ENCODE measurements around the gene MYL12B. TPM values are rescaled to one million over a fixed set of nuclear protein-coding genes. Genes with fewer than 3 reads are reported as not detected.

The MYL12B gene
- polyA plus RNA-seq, 4 donors = 483 to 708 (median 554) TPM

DNA sequence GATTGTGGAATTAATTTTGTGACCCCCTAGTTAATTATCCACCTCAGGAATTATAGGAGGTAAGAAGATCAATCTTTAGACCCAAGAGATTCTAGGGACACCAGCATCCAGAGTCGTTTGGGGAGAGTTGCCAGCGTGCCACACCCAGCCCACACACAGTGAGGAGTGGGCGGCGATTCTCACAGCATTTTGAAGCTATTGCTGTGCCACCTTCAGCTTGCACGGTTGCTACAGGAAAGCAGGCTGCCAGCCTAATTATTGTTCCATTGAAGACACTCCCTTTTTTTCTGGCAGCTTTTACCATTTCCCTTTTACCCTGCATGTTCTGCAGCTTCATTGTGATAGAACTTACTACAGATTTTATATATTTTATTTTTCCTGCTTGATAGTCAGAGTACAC is 27.5 kb upstream of the MYL12B start:
- no peak for DNase-seq (ENCODE audit: low read depth in 4 of 4, low spot score in 2 of 4)

DNA sequence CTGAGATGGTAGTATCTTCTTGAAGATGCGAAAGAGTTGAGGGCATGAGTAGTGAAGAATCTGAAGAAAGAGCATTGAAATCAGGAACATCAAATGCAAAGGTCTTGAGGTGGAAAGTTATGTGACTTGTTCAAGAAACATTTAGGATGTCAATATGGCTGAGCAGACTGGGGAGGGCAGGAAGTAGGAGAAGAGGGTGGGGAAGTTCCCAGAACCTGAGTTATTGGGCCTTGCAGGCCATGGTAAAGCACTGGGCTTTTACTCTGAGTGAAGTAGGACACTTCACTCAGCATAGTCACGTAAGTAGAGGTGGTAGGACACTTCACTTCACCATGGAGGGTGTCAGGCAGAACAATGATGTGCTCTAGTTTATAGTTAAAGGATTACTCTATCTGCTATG is 26.1 kb upstream of the MYL12B start:
- DNase-seq (ENCODE audit: low read depth in 4 of 4, low spot score in 2 of 4) = no peak

DNA sequence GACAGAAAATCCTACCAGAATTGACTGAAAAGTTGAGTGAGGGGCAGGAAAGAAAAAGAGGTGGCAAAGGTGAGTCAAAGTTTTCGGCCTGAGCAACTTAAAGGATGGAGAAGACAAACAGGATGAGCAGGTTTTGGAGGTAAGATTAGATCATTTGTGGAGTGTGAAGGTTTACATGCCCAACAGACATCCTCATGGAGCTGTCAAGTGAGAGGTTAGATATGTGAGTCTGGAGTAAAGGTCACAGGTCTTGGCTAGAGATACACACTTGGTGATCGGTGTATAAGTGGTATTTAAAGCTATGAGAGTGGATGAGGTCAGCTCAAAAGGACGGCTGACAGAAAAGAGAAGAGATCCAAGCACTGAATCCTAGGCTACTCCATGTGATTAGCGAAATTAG is 25.5 kb upstream of the MYL12B start:
- no peak for DNase-seq (ENCODE audit: low read depth in 4 of 4, low spot score in 2 of 4)

DNA sequence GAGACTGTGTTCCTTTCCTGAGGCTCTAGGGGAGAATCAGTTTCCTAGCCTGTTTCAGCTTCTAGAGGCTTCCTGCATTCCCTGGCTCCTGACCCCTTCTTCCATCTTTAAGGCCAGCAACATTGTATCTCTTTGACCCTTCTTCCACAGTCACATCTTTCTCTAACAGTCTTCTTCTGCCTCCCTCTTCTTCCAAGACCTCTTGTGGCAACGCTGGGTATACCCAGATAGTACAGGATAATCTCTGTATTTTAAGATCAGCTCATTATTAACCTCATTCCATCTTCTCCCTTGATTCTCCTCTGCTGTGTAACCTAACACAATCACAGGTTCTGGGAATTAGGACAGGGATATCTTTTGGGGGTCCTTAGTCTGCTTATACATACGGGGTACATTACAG is 23.2 kb upstream of the MYL12B start:
- DNase-seq (ENCODE audit: low read depth in 4 of 4, low spot score in 2 of 4) = no peak

DNA sequence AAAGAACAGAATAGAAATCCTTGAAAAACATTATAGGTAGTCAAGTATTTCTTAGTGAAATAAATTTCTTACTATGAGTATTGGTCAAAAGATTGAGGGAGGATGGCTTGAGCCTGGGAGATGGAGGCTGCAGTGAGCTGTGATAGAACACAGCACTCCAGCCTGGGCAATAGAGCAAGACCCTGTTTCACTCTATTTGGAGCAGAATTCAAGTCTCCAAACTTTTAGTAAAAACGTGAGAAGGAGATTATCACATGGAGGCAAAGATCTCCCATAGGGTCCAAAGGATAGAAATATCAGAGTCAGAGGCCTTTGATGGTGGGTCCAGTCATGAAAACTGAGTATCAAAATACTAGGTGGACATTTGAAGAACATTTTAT is 16.8 kb upstream of the MYL12B start:
- DNase-seq (ENCODE audit: low read depth in 4 of 4, low spot score in 2 of 4) = no peak

DNA sequence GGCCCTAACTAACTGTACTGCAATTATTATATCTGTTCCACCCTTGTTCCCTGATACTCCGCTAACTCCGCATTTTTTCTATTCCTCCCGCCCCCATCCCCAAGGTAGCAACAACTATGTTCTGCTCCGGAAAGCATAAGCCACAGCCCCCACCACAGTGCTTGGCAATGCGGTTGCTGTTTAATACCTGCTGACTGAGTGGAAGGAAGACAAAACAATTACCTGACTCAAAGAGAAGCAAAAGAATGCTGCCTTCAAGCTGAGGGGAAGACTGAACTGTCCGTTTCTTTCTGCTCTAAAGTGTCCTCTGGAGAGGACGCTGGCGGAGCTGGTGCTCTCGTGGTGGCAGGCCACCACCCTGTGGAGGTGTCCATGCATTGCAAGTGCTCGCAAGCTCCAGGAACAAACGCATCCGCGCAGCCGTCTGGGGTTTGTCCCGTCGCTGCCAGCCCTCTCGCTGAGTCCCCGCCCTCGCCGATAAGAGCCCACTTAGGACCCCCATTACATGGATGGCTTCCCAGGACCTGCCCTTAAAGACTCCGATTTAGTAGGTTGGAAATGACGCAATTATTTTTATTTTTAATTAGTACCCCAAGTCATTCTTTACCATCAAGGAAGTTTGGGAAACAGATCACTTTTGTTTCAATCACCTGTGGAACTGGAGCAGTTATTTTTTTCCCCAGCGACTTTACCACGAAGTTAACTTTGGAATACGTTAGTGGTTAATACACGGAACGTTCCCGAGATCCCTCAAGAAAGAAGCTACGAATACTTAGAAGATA is 15.9 kb upstream of the MYL12B start:
- DNase-seq (ENCODE audit: low read depth in 4 of 4, low spot score in 2 of 4) = peak in 3 of 4 donors; percentile 68 to 85 (median 69)

DNA sequence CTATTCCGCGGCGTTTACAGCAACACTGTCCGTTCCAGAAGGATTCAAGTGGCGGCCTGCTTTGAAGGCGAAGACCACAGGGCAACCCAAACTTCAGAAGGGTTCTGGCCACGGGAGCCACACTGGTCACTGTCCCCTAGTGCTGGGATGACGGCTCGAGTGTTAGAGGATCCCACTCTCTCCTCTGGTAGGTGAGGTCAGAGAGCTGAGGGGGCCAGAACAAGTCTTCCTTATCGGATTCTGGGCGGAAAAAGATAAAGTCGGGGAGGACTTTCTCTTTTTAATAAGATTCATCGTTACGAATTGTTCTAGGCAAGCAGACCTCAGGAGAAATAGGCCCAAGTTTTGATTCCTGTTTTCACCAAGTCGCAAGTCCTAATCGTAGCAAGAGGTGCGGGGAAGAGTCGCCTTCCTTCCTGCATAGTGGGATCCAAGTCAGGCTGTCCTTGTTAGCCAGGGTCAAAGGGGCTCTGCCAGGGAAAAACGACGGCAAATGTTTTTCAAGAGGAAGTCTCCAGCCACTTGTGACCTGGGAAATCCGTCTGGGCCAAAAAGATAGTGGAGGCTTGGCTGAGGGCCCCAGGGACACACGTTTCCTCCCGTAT is 15.2 kb upstream of the MYL12B start:
- DNase-seq (ENCODE audit: low read depth in 4 of 4, low spot score in 2 of 4) = peak in 1 of 4 donors; percentile 11

DNA sequence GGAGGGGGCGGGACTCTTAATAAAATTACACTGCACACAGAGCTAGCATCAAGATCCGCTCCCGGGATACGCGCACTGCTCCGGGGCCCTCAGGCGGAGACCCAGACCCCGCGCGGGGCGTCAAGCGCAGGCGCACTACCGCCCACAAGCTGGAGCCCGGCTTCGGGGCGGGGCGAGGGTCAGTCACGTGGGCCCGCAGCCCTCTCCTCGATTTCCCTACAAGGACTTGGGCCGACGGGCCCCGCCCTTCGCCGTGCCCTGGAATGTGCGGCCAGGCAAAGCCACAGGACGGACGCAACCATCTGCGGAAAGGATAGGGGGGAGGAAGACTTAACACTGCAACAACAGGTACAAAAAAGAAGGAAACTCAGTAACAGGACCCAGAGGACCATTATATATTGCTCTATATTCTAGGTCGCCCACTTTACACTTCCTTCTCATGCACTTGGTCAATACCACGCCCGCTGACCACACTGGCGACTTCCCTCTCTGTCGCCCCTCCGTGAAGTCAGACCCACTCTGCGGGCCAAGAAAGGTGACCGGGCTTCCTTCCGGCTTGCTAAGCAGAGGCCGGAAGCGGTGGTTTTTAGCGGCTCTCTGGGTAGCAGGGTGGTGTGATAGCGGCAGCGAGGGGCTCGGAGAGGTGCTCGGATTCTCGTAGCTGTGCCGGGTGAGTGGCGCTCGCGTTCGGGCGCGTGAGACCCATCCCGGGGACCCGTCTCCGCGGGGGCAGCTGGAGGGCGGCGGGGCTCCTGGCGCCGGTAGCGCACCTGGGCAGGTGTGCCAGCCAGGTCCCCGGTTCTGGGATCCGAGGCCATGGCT is 14.5 kb upstream of the MYL12B start, which contains the start of gene MYL12A:
Gene MYL12A, plus strand, starts transcription at position 562 of the 822 bp plus-strand sequence. CDS start 5,447 bp downstream, outside the sequence.
- DNase-seq (ENCODE audit: low read depth in 4 of 4, low spot score in 2 of 4) = peak; percentile 95 to 99 (median 98)

DNA sequence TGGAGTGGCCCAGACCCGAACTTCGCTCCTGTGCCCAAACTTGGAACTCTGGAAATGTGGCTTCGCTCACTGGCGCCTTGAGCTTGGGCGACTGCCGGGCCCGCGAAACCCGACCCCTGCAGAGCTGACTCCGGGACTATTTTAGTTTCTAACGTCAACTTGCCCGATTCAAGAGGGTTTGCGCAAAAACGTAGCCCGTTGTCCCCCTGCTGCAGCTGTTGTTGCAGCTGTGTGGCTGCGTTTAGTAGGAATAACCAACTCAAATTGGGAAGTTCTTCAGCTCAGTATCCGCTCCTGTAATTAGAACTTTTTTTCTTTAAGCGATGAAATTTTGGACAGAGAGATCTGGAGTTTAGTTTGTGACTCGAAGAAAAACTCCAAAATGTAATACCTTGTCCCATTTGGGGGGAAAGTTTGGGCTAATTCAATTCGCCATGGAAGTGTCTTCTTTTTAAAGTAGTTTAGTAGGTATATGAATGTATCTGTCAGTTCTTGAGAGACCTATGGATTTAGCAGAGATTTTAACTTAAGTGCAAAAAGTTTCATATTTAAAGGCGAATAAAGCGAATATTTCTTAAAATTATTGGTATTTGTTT is 13.8 kb upstream of the MYL12B start:
- peak in 2 of 4 donors; percentile 39 to 61 for DNase-seq (ENCODE audit: low read depth in 4 of 4, low spot score in 2 of 4)

DNA sequence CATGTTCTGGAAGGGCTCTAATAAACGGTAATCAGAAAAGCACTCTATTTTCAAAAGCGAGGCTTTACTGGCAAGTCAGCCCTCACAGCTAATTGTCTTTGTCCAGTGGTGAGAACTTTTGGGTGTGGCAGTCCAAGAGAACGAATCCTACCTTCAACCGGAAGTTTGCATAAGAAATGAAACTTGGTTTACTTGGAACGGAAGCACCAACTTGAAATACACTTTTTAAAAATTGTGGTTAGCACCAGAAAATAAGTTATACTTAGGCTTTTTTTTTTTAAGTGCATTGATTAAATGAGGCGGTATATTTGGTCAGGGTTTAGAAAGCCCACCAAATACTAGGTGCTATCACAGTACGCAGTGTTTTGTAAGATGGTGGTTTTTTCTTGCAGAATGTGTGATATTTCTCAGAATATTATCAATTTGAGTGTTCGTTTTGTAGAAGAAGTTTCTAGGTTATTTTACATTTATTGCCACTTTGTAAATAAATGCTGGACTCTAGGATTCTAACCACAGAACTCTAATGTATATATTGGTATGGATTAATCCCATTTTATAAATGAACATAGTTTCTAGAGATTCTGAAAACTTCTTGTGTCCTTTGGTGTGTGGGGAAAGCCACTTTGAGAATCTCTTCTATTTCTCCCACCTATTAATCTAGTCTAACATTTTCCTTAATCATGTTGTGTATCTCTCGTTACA is 13.1 kb upstream of the MYL12B start:
- peak in 2 of 4 donors; percentile 34 to 40 for DNase-seq (ENCODE audit: low read depth in 4 of 4, low spot score in 2 of 4)

DNA sequence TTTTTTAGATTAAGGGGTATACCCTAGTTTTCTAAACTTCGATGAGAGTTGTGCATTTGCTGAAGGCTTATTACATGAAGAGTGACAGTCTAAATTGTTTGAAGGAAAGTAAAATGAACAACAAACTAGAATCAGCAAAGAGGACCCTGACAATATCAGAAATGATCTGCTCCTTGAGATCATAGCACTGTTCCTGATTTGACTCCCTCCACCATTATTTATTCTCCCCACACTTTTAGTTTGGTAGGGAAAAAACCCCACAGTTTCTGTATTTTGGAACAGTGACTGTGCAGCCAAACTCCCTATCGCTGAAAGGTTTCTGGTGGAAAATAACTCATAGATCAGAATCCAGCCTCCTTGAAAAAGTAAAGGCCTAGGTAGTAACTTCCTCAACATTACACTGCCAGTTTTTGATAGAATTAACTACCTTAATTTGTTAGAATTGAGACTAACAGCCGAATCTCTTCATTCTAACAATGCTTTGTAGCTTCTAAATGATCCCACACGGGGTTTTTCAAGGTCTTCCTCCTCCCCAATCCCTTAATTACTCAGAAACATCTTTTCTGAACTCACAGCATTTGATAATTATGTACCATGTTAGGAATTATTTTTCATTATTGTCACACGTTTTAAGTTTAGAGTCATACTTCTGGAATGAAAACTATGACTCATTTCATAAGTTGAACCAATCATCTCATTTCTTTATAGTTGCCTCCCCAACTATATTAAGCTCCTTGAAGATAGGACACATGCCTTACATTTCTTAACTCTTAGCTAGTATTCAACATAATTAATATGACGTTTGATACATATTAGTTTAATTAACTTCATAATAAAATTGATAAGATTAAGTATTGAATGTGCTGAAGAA is 11.5 kb upstream of the MYL12B start:
- no peak for DNase-seq (ENCODE audit: low read depth in 4 of 4, low spot score in 2 of 4)

DNA sequence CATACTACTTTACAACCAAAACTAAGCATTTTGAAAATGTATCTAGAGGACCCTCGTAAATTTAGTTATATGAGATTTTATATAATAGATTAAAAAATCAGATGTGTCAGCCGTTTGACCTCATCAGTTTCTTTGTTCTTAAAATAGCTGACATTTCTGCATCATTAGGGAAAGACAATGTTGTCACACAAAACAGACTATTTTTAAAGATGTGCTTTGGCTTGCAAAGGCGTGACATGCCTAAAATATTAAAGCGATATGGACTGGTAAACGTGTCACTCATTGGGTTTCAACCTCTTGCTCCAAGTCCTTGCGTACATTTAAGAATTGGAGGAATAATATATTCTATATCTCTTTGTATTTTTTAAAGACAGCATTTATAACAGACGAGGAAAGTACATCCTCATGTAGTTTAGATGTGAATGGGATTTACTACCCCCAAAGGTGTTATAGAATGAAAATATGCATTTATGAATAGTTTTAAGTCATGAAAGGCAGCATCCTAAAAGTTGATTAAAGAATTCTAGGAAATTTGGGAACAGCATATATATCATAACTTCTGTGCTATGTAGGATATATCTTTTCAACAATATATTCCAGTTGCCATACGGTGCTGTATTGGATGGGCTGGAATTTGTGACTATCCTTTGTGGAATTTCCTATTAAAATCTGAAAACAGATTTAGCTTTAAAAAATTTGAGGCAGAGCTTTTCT is 10.5 kb upstream of the MYL12B start:
- no peak for DNase-seq (ENCODE audit: low read depth in 4 of 4, low spot score in 2 of 4)

DNA sequence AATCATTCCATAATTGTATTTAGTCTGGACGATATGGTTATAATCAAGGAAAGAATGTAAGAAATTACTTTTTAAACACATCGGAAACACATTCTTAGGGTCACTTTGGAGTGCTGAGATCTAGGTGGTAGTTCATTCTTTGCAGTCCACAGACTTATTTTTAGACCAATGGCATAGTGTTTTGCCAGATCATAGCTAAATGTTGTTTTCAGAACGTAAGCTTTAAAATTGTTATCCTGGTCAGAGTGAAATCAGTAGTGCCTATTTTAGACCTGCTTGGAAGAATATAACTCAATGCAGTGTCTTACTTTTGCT is 10.0 kb upstream of the MYL12B start:
- no peak for DNase-seq (ENCODE audit: low read depth in 4 of 4, low spot score in 2 of 4)

DNA sequence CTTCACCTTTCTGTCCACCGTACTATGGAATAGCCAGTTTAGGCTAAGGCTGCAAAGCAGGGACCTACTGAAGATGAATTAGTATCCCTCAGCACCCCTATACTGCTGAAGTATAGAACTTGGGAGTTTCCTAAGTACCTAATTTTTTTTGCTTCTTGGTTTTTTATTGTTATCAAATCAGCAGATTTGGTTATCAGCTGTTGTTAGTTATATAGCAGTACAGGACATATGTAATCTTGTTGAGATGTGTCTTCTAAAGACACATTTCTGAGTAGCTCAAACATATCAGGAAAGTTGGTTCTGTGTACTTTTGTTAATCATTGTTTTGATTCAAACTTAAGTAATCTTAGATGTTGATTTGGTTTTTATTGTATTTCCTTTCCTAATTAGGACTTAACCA is 9.1 kb upstream of the MYL12B start:
- no peak for DNase-seq (ENCODE audit: low read depth in 4 of 4, low spot score in 2 of 4)

DNA sequence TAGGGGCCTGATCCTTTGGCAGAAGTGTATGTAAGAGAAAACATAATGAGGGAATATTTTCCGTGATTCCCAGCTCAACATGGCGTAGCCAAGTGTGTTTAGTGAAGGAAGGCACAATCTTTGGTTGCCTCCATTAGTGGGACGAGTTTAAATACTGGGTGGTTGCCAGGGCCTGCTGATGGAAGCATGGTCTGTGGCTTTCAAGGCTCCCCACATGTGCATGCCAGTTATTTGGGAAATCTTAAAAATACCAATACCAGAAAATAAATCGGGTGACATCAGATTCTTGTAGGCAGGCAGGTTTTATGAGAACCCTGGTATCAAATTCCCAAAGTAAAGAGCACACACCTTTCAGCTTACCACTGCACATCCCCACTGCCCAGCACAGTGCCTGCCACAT is 7.2 kb upstream of the MYL12B start:
- DNase-seq (ENCODE audit: low read depth in 4 of 4, low spot score in 2 of 4) = no peak

DNA sequence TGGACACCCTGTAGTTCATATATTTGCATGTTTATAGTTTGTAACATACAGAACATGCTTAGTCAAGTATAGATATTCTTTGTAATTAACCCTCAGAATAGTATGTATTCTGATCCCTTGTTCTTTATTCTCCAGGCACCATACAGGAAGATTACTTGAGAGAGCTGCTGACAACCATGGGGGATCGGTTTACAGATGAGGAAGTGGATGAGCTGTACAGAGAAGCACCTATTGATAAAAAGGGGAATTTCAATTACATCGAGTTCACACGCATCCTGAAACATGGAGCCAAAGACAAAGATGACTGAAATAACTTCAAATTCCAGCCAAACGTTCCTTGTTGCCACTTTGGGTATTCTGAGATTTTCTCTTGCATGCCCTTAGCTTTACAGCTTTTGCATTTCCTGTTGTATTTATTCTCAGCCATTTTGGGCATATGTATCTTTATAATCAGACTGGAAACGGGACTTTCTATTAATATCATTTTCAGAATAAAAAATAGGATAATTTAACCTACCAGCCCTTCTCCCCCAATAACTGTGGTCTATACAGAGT is 6.2 kb upstream of the MYL12B start:
- no peak for DNase-seq (ENCODE audit: low read depth in 4 of 4, low spot score in 2 of 4)

DNA sequence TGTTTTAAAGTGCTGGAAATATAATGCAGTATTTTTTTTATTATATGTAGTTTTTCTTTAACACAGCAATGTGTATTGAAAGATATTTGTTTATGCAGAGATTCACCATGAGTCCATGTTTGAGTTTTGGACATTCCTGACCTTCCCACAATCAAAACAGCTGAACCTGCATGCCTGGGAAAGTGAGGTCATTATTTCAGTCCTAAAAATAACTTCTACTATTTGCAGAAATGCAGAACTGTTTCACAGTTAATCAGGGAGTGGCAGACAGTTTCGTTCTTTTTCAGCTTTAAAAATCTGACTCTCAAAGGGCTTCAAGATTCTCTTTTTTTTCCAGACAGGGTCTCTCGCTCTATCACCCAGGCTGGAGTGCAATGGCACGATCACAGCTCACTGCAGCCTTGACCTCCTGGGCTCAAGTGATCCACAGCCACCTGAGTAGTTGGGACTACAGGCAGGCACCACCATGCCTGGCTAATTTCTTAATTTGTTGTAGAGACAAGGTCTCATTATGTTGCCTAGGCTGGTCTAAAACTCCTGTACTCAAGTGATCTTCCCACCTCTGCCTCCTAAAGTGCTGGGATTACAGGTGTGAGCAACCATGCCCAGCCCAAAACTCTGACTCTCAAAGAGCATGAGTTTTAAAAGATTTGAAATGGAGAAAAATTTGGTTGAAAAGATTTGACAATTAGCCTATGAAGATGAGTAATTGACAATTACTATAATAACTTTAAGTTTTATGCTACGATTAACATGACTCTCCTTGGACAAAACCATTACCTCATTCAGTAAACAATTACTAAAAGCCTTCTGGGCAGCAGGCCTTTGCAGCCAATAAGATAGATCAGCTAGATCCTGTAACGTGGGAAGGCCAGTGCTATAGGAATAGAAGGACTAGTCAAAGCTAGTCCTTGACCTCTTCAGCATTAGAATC is 5.0 kb upstream of the MYL12B start:
- DNase-seq (ENCODE audit: low read depth in 4 of 4, low spot score in 2 of 4) = no peak
